IPS-15b (cell line): ENCODE measurements around the gene ABCB1.
"Not testable (repeated sequence)": the region's sequence is repeated elsewhere in the genome, so short reads cannot be mapped to it uniquely, and the experiment has no call there.

Experiments
- H3K27me3 ChIP-seq: one replicate; pipeline ENCODE4 v1.6.1; 2013; ENCODE audit warnings: low read length; ENCODE audit not compliant: control insufficient read depth, insufficient read depth
- H3K36me3 ChIP-seq: one replicate; pipeline ENCODE4 v1.6.1; 2013; ENCODE audit warnings: low read length; ENCODE audit not compliant: control insufficient read depth, insufficient read depth
- H3K4me1 ChIP-seq: one replicate; pipeline ENCODE4 v1.6.1; 2013; ENCODE audit warnings: mild to moderate bottlenecking, low read length; ENCODE audit not compliant: control insufficient read depth, insufficient read depth
- H3K4me3 ChIP-seq: one replicate; pipeline ENCODE4 v1.5.1; 2013; ENCODE audit warnings: low read depth, low read length
- H3K9ac ChIP-seq: one replicate; pipeline ENCODE4 v1.6.1; 2013; ENCODE audit warnings: low read depth, mild to moderate bottlenecking, low read length
- H3K9me3 ChIP-seq: one replicate; pipeline ENCODE4 v1.6.1; 2013; ENCODE audit warnings: mild to moderate bottlenecking, low read length; ENCODE audit not compliant: control insufficient read depth, insufficient read depth

The ABCB1 gene

GRCh38 chr7:87460444-87460843, 140.2 kb downstream of the ABCB1 start:
- not testable (repeated sequence) for H3K4me1 ChIP-seq, H3K4me3 ChIP-seq, H3K9ac ChIP-seq, H3K36me3 ChIP-seq, H3K9me3 ChIP-seq, H3K27me3 ChIP-seq

- Histone ChIP-seq H3K9me3 (no peaks in the 10 kb centered on the region), H3K4me3 (no peak overlapping the region), H3K9ac (no peak overlapping the region), H3K4me1 (peaks cover 5% of the 10 kb centered on the region), H3K27me3 (no peaks in the 10 kb centered on the region), H3K36me3 (no peaks in the 10 kb centered on the region)
These were observed 140.7 kb downstream of the ABCB1 start for GRCh38 chr7:87459941-87460340.

- H3K4me1 ChIP-seq = no peaks in the 10 kb centered on the region
These were observed 142.5 kb downstream of the ABCB1 start for GRCh38 chr7:87458148-87458547.

GRCh38 chr7:87456247-87456646, 144.4 kb downstream of the ABCB1 start:
- no peak overlapping the region for H3K4me3 ChIP-seq
- H3K36me3 ChIP-seq = no peaks in the 10 kb centered on the region
- H3K27me3 ChIP-seq = no peaks in the 10 kb centered on the region
- no peaks in the 10 kb centered on the region for H3K4me1 ChIP-seq
- no peaks in the 10 kb centered on the region for H3K9me3 ChIP-seq
- H3K9ac ChIP-seq = no peak overlapping the region

More at GRCh38 chr7:87458148-87458547, 142.5 kb downstream of the ABCB1 start:
- Histone ChIP-seq H3K36me3 (no peaks in the 10 kb centered on the region), H3K9ac (no peak overlapping the region), H3K27me3 (no peaks in the 10 kb centered on the region), H3K4me3 (no peak overlapping the region), H3K9me3 (no peaks in the 10 kb centered on the region)
